ENCODE results near the gene PKHD1.

PKHD1 gene

DNA sequence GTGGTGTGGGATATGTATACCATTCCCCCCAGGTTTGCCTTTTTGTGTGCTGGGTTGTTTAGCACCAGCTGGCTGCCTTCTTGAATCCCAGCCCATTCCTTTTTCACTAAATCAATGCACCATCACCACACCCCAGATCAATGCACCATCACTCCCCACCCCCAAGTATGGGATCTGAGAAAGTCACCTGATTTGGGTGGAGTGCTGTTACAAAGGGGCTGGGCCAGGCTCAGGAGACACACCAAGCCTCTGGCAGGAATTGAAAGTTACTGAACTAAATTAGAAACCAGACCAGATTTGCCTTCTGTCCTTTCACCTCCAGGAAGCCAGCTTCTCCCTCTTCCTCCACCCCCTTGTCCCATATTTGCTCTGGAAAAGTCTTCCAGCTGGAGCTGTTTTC lies 19.6 kb upstream of the PKHD1 start:
- ATAC-seq: no peak
- no peak for DNase-seq

DNA sequence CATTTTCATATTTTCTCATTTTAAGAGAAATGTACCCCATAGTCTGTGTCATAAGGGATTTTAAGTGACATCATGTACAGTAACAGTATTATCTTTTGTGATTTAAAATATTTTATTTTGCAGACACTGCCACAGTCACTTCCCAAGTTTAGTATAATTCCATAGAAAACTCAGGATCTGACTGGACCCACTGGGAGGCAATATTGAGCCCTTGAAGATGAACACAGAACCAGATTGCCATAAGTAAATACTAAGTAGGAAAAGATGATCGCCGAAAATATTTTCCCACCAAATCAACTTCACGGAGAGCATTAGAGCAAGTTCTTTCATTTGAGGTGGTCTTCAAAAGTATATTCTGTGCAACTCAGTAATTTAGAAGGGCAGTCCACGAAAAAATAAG lies 17.6 kb upstream of the PKHD1 start:
- no peak for ATAC-seq
- no peak for DNase-seq

DNA sequence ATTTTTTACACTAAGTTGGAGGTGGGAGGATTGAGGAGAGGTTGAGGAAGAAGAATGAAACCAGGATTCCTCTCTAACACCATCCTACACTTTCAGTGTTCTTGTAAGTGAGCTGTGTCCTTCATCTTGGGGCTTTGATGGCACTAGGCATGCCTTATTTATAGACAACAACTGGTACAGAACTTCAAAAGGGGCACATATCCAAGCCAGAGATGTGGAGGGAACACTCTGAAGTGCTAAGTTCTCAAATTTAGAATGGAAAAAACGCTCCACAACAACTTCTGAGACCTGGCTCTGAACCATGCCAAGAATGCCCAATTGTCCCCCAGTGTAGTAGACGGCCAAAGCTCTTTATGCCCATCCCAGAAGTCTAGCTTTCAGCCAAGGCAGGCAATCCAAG lies 16.2 kb upstream of the PKHD1 start:
- no peak for DNase-seq
- no peak for ATAC-seq

DNA sequence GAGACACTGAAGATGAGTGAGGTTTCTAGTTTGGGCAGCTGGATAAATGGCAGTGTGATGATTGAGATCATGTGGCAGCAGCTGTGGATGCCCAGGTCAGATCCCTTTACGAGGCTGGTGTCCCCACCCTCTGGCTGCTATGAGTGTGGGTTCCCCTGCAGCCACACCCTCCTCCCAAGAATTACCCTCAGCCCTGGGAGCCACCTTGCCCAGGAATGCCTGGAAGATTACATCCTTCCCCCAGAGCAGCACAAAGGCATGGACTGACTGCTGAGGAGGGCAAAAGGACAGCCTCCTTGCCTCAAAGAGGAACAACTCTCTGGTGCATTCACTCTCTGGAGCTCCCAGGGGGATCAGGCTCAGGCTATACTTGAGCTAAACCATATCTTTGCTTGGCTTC lies 15.0 kb upstream of the PKHD1 start:
- ATAC-seq: no peak
- no peak for DNase-seq

DNA sequence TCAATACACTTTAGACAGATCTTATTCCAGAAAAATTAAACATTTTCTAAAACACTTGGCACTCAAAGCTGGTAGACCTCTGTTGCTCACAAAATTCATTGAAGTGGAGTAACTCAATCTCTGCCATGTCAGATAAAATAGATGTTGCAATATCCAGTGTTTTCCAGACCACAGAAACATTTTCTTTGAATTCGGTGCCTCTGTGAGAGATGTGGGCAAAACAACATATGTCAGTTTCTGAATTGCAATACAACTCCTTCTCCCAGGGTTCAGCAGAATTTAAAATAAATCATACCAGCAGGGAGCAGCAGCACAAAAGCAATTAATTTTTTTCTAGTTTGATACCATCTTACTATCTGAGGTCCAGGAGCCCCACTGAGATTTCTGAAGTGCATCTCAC lies 11.3 kb upstream of the PKHD1 start:
- DNase-seq: no peak
- ATAC-seq: no peak

DNA sequence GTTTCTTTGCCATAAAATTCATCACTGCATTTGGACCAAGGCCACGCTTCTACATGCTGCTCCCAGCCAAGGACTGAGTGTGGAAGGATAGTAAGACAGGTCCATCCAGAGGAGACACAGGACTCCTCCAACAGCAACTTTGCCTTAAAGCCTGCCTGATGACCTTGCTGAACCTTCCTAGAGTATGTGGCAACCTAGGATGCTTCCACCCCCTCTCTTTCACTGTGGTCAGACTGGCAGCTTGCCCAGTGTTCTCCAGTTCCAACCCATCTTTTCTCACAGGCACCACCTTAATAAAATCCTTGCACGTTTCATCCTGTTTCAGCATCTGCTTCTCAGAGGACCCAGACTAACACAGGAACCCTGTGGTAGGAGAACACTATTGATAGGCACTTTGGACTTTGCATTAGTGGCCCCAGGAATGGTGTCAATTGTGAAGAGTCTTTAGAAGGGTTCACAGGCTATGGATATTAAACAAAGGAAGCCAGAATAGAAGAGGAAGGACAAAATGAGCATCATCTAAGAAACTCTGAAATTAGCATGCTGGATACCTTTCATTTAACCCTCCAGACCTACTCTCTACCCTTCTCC lies 2.4 kb upstream of the PKHD1 start:
- no peak for ATAC-seq
- DNase-seq: no peak

DNA sequence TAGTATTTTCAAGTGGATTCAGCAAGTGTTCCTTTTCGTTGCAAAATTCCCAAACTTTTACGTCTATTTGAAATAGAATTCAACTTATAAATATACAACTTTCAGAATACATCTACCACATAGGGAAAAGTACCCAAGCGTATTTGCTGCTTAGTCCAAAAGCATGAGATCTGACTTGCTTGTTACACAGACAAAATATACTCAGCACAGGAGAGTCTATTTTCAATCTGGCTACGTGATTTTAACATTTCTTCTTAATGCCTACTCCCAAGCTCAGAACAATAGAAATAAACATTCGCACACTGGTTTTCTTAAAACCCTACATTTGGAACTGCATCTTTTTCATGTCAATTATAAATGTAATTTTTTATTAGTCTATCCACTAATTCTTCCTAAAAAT lies 672 bp downstream of the PKHD1 start:
- ATAC-seq: no peak
- no peak for DNase-seq

DNA sequence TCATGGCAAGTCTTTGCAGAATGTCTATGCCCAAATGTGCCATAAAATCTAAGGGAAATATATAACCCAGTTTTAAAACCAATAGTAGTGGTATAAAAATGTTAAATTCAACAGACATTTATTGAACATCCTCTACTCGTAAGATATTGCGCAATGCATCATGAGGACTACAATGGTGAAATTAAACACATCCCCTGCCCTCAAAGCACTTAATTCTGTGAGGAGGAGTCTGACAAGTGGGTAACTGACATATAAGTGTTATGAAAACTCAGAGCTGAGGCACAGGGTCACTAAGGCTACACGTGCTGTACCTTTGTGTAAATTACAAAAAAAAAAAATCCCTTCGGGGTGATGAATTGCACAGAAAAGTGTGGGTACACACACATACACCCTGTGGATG lies 6.2 kb downstream of the PKHD1 start:
- ATAC-seq (no peak), DNase-seq (no peak)

DNA sequence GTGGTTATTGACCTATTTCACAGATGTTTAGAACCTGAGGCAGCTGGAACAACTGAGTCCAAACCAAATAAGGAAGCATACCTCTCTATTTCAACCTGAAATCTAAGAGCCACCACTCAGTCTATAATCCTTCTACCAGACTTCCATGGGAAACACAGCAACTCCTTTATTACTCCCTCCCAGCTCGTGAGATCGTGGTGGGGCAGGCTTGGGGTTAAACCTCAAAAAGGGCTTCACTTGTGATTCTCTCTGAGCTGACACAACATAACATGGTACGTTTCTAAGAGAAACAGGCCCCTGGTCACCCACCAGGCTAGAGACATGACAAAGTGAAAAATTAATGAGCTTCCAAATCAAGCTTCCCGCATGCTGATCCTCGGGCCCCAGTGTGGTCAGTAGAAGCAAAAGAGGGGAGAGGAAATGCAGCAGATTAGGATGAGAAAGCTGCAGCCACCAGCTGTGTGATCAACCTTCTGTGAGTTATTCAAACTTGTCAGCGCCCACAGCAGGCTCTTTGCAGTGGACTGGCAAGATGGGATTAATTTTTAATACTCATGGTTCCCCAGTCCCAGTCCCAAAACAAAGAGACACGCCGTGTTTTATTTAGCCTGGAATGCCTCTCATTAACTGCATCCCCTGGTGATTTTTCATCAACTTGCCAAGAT lies 9.3 kb downstream of the PKHD1 start:
- no peak for ATAC-seq
- no peak for DNase-seq

DNA sequence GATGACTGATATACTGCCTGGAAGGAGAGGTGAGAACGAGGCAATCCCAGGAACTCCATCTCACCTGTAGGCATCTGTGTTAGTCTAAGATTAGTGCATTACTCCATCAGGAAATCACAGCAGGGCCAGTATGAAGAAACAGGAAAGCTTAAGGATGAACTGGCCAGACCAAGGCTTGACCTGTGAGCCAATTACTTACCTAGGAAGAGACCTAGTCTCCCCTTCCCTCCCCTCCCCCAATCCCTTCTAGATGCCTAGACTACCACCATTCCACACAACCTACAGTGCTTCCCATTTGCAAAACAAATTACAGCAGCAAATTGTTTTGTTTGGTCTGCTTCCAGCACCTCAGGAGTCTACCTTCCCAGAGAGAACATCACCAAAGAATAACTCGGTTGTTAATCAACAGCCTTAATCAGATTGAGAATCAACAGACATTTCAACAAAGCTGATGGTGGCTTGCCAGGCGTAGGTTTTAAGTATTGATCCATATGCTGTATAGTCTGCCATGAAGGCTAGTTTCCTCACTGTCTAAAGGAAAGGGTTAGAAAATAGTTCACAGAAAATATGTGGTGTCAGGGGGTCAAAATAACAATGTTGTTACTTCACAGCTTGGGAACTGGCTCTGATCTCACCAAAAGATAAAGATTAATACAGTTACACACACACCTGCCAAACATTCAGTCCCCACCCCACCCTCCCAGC lies 10.1 kb downstream of the PKHD1 start:
- DNase-seq (no peak), ATAC-seq (no peak)

DNA sequence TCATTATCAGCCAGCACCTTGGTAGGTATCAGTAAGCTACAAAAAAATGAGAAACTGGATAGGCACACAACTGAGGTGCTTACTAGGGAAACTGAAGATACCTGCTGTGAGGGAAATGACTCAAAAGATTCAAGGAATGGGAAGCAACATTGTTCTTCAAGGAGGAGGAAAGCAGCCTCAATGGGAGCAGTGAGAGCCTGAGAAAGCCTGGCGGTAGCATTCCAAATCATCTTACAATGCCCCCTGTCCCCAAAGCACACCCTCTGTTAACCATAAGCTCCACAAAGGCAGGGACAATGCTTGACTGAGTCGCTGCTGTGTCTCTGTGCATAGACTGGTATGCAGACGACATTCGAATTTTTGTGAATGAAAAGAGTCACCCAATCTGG lies 10.6 kb downstream of the PKHD1 start:
- no peak for ATAC-seq
- DNase-seq: no peak

DNA sequence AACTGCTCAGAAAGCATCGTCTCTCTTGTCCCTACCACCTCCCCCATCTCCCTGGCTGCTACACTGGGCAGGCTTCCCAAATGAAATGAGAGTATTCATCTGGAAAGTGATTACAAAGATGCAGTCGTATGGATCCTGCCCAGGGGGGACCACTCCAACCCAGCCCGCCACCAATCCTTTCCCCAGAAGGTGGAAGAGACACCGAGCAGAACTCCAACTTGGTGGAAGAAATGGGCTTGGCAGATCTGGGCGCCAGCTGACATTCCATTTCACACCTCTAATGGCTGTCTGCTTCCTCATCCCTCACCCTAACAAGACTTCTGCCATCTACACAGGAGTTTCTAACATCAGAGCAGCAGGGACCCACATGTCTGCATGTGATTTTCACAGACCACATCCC lies 12.7 kb downstream of the PKHD1 start:
- DNase-seq: no peak
- no peak for ATAC-seq

DNA sequence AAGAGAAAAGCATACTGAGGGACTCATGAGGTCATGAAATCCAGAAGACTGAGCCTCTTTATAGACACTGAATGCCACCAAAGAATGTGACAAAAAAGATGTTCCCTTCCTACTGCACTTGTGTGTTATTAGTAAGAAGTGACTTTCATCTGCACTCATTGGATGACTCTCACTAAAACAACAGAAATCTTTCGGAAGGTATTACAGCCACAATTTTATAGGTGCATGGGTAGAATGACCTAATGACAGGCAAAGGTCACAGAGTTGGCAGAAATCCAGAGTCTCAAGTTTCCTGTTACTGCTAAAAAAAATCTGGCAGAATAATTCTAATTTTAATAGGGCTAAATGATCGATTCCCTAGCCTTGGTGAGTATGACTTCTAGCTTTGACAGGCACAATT lies 13.3 kb downstream of the PKHD1 start:
- no peak for DNase-seq

DNA sequence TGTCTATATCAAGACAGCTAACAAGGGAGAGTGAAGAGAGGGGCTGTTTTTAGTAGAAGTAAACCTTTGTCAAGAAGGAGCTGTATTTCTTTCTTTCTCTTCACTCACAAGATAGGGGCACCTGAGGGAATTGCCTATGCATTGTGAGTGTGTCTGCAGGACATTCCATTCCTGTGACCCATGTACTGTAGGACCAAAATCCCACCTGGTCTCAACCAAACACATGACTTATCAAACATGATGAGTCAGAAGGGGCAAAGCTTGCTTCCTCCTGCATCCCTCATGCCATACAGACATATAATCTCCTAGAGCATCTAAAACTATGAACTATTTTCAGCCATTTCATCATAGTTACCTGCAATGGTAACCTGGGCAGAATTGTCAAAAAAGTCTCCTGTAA lies 21.8 kb downstream of the PKHD1 start:
- ATAC-seq (no peak), DNase-seq (no peak)

More for the DNA sequence above, 13.3 kb downstream of the PKHD1 start:
- ATAC-seq: peak; percentile 52

DNA sequence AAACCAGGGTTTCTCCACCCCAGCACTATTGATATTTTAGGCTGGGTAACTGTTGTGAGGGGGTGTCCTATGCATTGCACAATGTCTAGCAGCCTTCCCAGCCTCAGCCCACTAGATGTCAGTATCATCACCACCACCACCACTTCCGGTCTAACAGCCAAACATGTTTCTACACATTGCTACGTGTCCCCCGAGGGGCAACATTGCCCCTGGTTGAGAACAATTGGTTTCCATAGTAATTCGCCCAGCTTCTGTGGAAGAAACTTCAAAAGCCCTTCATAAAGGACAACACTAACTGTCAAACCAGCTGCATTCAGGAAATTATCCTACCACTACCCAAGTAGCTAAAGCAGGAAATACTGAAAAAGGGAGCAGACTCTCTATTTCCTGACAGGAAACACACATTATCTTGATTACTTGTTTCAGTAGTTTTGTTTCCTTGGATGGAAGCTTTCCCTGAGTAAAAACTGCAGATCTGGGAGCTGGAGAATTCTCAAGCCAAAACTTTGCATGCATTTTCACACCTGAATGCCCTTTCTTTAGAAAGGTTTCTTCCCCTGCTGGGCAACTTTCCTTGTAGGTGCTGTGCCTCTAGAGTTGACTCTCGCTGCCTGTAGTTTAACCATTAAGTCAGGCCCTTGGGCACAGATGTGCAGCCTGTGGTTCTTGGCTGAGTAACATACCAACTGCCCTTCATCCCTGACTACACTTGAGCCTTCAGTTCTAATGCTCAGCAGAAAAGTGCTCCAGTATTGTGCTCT lies 23.6 kb downstream of the PKHD1 start:
- peak; percentile 88 for ATAC-seq
- peak; percentile 64 for DNase-seq

DNA sequence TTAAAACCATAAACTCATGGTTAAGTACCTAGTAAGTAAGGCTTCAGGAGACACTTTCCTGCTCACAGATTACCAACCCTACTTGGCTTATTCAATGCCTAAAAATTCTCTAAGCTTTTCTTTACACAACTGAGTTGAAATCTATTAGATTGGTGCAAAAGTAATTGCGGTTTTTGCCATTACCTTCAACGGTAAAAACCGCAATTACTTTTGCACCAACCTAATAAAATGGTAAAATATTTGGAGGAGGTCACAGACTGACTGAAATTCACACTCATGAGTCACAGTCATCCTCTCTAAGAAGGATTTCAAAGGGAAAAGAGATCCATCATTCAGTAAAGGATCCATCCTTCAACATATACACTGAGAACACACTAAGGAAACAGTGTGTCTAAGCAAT lies 25.9 kb downstream of the PKHD1 start:
- DNase-seq: no peak
- no peak for ATAC-seq

DNA sequence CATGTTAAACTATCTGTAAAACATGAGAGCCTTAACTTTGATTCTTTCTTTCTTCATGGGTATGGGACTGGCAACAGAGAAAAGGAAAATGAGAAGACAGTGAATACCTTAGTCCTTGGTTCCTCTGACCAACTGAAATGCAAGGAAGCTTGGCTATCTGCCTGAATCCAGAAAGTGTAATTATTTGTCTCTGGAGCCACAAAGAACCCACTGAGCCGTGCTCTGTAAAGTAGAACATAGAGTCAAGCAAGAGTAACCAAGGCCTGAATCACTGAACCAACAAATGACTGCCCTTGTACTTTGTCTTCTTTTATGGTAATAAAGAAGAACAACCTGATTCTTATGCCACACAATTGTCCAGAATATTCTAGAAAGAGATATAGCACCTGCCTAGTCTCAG lies 27.6 kb downstream of the PKHD1 start:
- DNase-seq: no peak
- no peak for ATAC-seq

DNA sequence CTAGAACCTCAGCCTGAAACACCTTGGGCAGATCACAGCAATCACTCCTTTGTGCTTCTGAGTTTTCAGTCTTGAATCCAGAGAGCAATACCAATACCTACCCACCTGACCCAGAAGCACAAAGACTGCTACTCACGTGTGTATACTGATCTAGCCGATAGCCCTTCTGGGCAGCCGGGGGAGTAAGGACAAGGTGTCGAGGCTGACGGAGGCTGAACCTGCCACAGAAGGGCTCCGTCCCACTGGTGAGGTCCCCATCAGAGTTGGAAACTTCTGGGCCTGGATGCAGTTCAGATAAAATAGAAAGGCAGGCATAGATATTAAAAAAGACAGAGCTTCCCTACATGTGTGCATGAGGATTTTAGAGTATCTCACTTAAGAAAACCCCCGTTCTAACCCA lies 32.0 kb downstream of the PKHD1 start:
- ATAC-seq (peak; percentile 23), DNase-seq (no peak)

DNA sequence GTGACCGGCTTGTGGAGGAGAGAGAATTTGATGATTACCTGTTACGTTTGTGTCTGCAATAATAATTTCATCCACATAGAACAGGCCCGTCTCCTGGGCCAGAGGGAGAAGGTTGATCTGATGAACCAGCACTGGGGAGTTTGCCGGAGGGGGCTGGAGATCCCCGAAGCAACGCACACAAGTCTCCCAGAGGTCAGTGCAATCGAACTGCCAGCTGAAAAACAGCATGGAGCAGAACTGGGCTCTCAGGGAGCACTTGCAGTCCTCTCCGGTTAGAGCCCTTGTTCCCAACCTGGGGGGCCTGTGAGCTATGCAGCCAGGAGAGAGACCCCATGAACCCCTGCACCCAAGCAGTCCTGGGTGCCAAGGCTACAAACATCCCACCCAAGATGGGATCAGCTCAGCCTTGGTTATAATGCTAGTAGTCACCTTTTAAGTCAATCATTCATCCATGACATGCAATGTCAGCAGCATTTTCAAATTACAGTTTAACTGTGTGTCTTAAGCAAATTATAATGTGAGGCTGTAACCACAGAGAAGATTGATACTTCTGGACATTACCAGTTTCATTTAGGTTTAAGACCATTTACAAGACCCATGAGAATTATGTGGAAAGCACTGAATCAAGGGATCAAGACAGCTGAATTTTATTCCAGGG lies 34.2 kb downstream of the PKHD1 start:
- DNase-seq: no peak
- ATAC-seq: no peak

DNA sequence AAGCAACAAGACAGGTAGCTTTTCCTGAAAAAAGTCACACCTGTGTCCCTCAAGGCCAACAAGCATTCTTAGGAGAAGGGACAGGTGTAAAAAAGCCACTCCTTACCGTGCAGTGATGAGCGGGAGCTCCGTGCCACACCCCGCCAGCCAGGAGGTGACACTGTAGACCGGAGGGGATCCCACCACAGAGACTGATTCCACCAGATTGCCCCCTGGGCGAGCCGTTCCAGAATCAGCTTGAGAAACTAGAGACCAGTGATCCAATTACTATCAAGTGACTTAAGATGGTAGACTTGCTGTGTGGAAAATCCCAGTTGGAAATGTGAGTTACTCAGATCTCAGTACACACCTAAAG lies 37.4 kb downstream of the PKHD1 start:
- ATAC-seq (no peak), DNase-seq (no peak)

DNA sequence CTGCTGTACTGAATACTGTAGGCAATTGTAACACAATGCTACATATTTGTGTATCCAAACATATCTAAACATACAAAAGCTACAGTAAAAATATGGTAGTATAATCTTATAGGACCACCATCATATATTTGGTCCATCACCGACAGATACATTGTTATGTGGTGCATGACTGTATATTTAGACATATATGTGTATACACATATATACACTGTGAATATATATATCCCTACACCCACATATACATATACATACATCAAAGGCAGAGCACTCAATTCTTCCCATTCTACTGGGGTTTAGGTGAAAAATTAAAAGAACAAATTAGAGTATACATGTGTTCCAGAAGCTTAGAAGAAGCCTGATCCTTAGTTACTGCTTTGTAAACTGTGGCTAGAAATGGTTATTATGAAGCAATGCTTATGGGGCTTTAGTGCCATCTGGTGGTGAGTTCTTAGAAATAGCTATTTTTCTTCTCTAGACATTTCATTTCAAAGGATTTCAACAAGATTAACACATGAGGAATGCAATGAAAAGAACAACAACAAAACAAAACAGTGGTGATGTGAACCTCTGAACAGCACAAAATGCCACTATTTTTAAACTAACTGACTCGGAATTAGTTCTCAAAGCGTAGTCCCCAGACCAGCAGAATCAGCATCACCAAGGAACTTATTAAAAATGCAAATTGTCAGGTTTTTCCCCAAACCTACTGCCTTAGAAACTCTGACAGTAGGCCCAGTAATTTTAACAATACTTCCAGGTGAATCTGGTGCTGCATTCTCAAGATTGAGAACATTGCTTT lies 38.0 kb downstream of the PKHD1 start:
- ATAC-seq (no peak), DNase-seq (no peak)

DNA sequence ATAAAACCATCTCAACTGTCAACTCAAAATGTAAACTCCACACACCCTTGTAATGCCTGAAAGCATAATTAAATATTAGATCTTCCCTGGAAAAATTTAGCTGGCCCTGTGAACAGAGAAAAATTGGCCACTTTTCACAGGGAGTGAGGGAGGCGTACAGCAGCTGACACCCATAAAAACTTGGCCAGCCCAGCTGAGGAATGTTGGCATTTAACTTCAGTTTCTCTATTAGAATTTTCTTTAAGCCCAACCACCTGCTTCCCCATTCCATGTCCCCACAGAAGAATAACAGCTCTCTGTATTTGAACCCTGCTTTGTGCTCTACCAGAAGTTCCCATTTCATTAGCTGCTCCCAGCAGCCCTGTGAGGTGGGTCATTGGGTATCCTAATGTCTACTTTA lies 41.0 kb downstream of the PKHD1 start:
- DNase-seq (no peak), ATAC-seq (no peak)

Measured in stimulated activated naive CD8-positive, alpha-beta T cell treated with anti-CD3 and anti-CD28 coated beads, Interleukin-15, Interleukin-2, amounts not matched to agents 100 U/mL and 50 U/mL, for 24 hours (primary cell).